Tibial nerve (tissue), 4 donors: ENCODE results near the gene STARD9. TPM values are rescaled to one million over a fixed set of nuclear protein-coding genes. Genes with fewer than 3 reads are reported as not detected.

Source experiments
- DNase-seq, 2 donors: peaks; one replicate each; pipeline ENCODE4 v3.0.0-alpha.2; 2019; ENCODE audit warnings: low spot score in 2 of 2
- H3K27ac ChIP-seq, 4 donors: fragments of 200-600 bp; sonication (generic) in 3 of 4; one replicate each; pipeline ENCODE4 v1.5.1; 2017 to 2019; ENCODE audit warnings: mild to moderate bottlenecking in 1 of 4
- H3K27me3 ChIP-seq, 2 donors: fragments of 200-600 bp; sonication (generic) in 1 of 2; one replicate each; pipeline versions ENCODE4 v1.5.1 to v1.6.0; 2017 to 2019
- H3K36me3 ChIP-seq, 3 donors: fragments of 200-600 bp; sonication (generic); one replicate each; pipeline ENCODE4 v1.5.1; 2018 to 2019
- H3K4me1 ChIP-seq, 4 donors: fragments of 200-600 bp; sonication (generic) in 3 of 4; one replicate each; pipeline ENCODE4 v1.5.1; 2017 to 2019
- H3K4me3 ChIP-seq, 4 donors: fragments of 200-600 bp; sonication (generic) in 3 of 4; one replicate each; pipeline ENCODE4 v1.5.1; 2017 to 2019; ENCODE audit warnings: mild to moderate bottlenecking in 1 of 4, moderate library complexity in 1 of 4
- H3K9me3 ChIP-seq, 4 donors: fragments of 200-600 bp; sonication (generic) in 3 of 4; one replicate each; pipeline ENCODE4 v1.5.1; 2017 to 2019
- EP300 ChIP-seq, 2 donors: sonication (generic); formaldehyde crosslinking; IDR thresholded peaks; one replicate each; pipeline ENCODE4 v1.6.1; 2017; ENCODE audit warnings: antibody characterized with exemption in 2 of 2, mild to moderate bottlenecking in 1 of 2
- POLR2A ChIP-seq, 2 donors: fragments of 450-650 bp; IDR thresholded peaks; one replicate each; pipeline ENCODE4 v1.6.1; 2017; ENCODE audit warnings: antibody characterized with exemption in 2 of 2, mild to moderate bottlenecking in 2 of 2, moderate library complexity in 2 of 2
- WGBS, 2 donors: methylation state at CpG; one replicate each; pipeline ENCODE4 v1.1.5; 2018; 5-methylcytosine and 5-hydroxymethylcytosine counted together
- total RNA-seq, 4 donors: library from RNA; depleted of rRNA; stranded (reverse); fragments of >200 nt; gene quantifications; one replicate each; pipeline ENCODE4 v1.1.0, GENCODE V29; 2016
- TF ChIP-seq, protein P1 (sequence below), 5 experiments: fragments of 200-600 bp in 3 of 5; fragments of 450-650 bp in 2 of 5; sonication (generic) in 3 of 5; IDR thresholded peaks; one replicate each; pipeline ENCODE4 v1.5.1; 2016 to 2019; ENCODE audit warnings: antibody characterized with exemption in 5 of 5, mild to moderate bottlenecking in 3 of 5, moderate library complexity in 2 of 5

Gene STARD9
- total RNA-seq = 10 to 100 TPM; 66.6 to 95.1 (median 80.3) TPM

GRCh38 chr15:42575188-42576039 lies at the start of gene STARD9:
Gene STARD9 (plus strand): TSS chr15:42575606. CDS start chr15:42575716, 110 bp downstream.
- peak within 1 kb of the TSS; percentile 79 to 98 (median 90) for H3K4me3 ChIP-seq
- 0 to 1% methylated on average over 39 to 61 of the region's 95 CpGs for WGBS, 2 donors
- H3K4me1 ChIP-seq = peaks cover 0 to 50% (median 16%) of the 10 kb centered on the region in 4 donors
- H3K36me3 ChIP-seq = peaks cover 0 to under 1% (median 0%) of the 10 kb centered on the region in 3 donors
- H3K27me3 ChIP-seq = no peaks in the 10 kb centered on the region
- peak within 1 kb of the TSS; percentile 89 to 97 (median 94) for H3K27ac ChIP-seq
- TF ChIP-seq, protein P1, sequence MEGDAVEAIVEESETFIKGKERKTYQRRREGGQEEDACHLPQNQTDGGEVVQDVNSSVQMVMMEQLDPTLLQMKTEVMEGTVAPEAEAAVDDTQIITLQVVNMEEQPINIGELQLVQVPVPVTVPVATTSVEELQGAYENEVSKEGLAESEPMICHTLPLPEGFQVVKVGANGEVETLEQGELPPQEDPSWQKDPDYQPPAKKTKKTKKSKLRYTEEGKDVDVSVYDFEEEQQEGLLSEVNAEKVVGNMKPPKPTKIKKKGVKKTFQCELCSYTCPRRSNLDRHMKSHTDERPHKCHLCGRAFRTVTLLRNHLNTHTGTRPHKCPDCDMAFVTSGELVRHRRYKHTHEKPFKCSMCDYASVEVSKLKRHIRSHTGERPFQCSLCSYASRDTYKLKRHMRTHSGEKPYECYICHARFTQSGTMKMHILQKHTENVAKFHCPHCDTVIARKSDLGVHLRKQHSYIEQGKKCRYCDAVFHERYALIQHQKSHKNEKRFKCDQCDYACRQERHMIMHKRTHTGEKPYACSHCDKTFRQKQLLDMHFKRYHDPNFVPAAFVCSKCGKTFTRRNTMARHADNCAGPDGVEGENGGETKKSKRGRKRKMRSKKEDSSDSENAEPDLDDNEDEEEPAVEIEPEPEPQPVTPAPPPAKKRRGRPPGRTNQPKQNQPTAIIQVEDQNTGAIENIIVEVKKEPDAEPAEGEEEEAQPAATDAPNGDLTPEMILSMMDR (IDR thresholded peaks at IDR 0.05) = peak in 2 of 5 experiments; percentile 8 to 33
- TF ChIP-seq EP300 (IDR thresholded peaks at IDR 0.05) (peak; percentile 90 to 93), POLR2A (IDR thresholded peaks at IDR 0.05) (peak; percentile 44 to 86)
- DNase-seq = peak; percentile 96
- no peaks in the 10 kb centered on the region for H3K9me3 ChIP-seq

GRCh38 chr15:42528970-42529369 lies 46.4 kb upstream of the STARD9 start:
- 77 to 85% methylated on average over 3 of the region's 3 CpGs for WGBS, 2 donors
- no peak overlapping the region for H3K27ac ChIP-seq
- TF ChIP-seq POLR2A (IDR thresholded peaks at IDR 0.05) (no peak), EP300 (IDR thresholded peaks at IDR 0.05) (no peak)
- TF ChIP-seq, protein P1 (IDR thresholded peaks at IDR 0.05) = no peak
- H3K9me3 ChIP-seq = no peaks in the 10 kb centered on the region
- no peaks in the 10 kb centered on the region for H3K27me3 ChIP-seq
- H3K36me3 ChIP-seq = peaks cover 0 to 90% (median 9%) of the 10 kb centered on the region in 3 donors
- DNase-seq = no peak
- no peaks in the 10 kb centered on the region for H3K4me1 ChIP-seq
- H3K4me3 ChIP-seq = no peak overlapping the region

GRCh38 chr15:42533246-42533645 lies 42.2 kb upstream of the STARD9 start:
- TF ChIP-seq, protein P1 (IDR thresholded peaks at IDR 0.05) = no peak
- TF ChIP-seq EP300 (IDR thresholded peaks at IDR 0.05) (no peak), POLR2A (IDR thresholded peaks at IDR 0.05) (no peak)
- WGBS, 2 donors = 84 to 95% methylated on average over 1 of the region's 1 CpG
- H3K36me3 ChIP-seq = peaks cover 2 to 95% (median 9%) of the 10 kb centered on the region in 3 donors

DNA sequence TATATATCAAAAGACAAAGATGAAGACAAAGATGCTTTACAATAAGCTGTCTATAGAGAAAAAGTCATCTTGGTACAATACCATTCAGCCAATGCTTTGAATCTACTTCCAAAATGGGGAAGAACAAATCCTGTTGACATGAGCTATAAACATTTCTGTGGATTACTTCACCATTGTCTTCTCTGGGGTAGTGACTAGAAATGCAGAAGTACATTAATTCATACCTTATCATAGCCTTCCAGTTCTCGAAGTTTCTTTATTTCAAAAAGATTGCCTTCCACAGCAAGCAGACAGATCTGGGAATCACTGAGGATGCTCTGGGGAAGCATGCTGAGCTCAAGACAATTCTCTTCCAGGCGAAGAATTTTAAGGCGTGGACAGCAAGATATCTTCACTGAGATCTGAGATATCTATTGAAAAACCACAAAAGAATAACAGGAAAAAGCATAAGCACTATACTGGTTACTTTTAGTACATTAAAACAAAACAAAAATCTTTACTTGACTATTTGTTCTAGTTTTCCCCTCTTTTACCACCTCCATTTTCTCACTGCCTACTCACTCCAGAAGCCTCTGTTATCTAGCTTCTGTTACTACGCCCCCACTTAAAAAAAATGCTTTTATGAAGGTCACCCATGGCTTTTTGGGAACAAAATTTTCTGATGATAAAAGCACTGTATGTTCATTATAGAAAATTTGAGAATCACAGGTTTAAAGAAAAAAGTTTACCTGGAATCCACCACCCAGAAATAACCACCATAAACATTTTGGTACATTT lies 30.4 kb upstream of the STARD9 start:
- H3K4me1 ChIP-seq = peaks cover 0 to 35% (median 19%) of the 10 kb centered on the region in 4 donors
- TF ChIP-seq, protein P1 (IDR thresholded peaks at IDR 0.05) = no peak
- peak in 1 of 2 donors; percentile 16 for TF ChIP-seq EP300 (IDR thresholded peaks at IDR 0.05)
- H3K4me3 ChIP-seq = no peak overlapping the region
- 80% methylated on average over 4 of the region's 4 CpGs for WGBS, 2 donors
- DNase-seq = no peak
- peaks cover 0 to 59% (median 6%) of the 10 kb centered on the region in 3 donors for H3K36me3 ChIP-seq
- H3K9me3 ChIP-seq = no peaks in the 10 kb centered on the region
- no peaks in the 10 kb centered on the region for H3K27me3 ChIP-seq
- peak overlapping the region in 1 of 4 donors; percentile 1 for H3K27ac ChIP-seq

More at GRCh38 chr15:42533246-42533645, 42.2 kb upstream of the STARD9 start:
- Histone ChIP-seq H3K9me3 (no peaks in the 10 kb centered on the region), H3K4me1 (no peaks in the 10 kb centered on the region), H3K27ac (no peak overlapping the region), H3K27me3 (no peaks in the 10 kb centered on the region), H3K4me3 (no peak overlapping the region)
- DNase-seq = no peak
